UCSD-AML1 (cell line): ENCODE data around the gene RPS6KB2.
"Not testable (repeated sequence)": the region's sequence is repeated elsewhere in the genome, so short reads cannot be mapped to it uniquely, and the experiment has no call there.

ENCODE experiments used
- DNase-seq: peaks from one replicate; lab custom pipeline; 2025; ENCODE audit not compliant: unreplicated experiment; lab: John Stamatoyannopoulos, UW

RPS6KB2 gene

GRCh38 chr11:67397536-67397935 lies 30.8 kb upstream of the RPS6KB2 start:
- DNase-seq, result no peak

GRCh38 chr11:67397986-67398660 lies 30.2 kb upstream of the RPS6KB2 start:
- DNase-seq, result no peak

- no peak for DNase-seq
These were observed 29.4 kb upstream of the RPS6KB2 start for GRCh38 chr11:67398661-67399563.

GRCh38 chr11:67400251-67400941 lies 27.9 kb upstream of the RPS6KB2 start:
- no peak for DNase-seq

GRCh38 chr11:67400942-67401494 lies 27.3 kb upstream of the RPS6KB2 start:
- DNase-seq, result no peak

GRCh38 chr11:67401495-67402191 lies 26.7 kb upstream of the RPS6KB2 start, which contains the start of gene PPP1CA:
TSS of gene PPP1CA (minus strand) at chr11:67401858. CDS start at chr11:67401782, 76 bp downstream.
- peak; percentile 91 for DNase-seq

GRCh38 chr11:67402192-67402839 lies 26.0 kb upstream of the RPS6KB2 start:
- DNase-seq, result not testable (repeated sequence)

GRCh38 chr11:67403085-67403484 lies 25.2 kb upstream of the RPS6KB2 start:
- not testable (repeated sequence) for DNase-seq

- DNase-seq, result no peak
These were observed 23.6 kb upstream of the RPS6KB2 start for GRCh38 chr11:67404515-67405195.

- DNase-seq, result no peak
These were observed 23.1 kb upstream of the RPS6KB2 start for GRCh38 chr11:67405196-67405567.

- DNase-seq, result no peak
These were observed 22.5 kb upstream of the RPS6KB2 start for GRCh38 chr11:67405688-67406339.

GRCh38 chr11:67406420-67406968 lies 21.8 kb upstream of the RPS6KB2 start:
- no peak for DNase-seq

- DNase-seq, result no peak
These were observed 21.2 kb upstream of the RPS6KB2 start for GRCh38 chr11:67406969-67407687.

- DNase-seq, result no peak
These were observed 20.6 kb upstream of the RPS6KB2 start for GRCh38 chr11:67407688-67408163.

GRCh38 chr11:67408437-67409200 lies 19.7 kb upstream of the RPS6KB2 start:
- no peak for DNase-seq

- DNase-seq, result peak; percentile 72
These were observed 19.0 kb upstream of the RPS6KB2 start for GRCh38 chr11:67409261-67409666.

- no peak for DNase-seq
These were observed 18.4 kb upstream of the RPS6KB2 start for GRCh38 chr11:67409781-67410368.
